ENCODE data around the gene NVL.
"Not testable (repeated sequence)": the region's sequence is repeated elsewhere in the genome, so short reads cannot be mapped to it uniquely, and the experiment has no call there.

Gene NVL

DNA sequence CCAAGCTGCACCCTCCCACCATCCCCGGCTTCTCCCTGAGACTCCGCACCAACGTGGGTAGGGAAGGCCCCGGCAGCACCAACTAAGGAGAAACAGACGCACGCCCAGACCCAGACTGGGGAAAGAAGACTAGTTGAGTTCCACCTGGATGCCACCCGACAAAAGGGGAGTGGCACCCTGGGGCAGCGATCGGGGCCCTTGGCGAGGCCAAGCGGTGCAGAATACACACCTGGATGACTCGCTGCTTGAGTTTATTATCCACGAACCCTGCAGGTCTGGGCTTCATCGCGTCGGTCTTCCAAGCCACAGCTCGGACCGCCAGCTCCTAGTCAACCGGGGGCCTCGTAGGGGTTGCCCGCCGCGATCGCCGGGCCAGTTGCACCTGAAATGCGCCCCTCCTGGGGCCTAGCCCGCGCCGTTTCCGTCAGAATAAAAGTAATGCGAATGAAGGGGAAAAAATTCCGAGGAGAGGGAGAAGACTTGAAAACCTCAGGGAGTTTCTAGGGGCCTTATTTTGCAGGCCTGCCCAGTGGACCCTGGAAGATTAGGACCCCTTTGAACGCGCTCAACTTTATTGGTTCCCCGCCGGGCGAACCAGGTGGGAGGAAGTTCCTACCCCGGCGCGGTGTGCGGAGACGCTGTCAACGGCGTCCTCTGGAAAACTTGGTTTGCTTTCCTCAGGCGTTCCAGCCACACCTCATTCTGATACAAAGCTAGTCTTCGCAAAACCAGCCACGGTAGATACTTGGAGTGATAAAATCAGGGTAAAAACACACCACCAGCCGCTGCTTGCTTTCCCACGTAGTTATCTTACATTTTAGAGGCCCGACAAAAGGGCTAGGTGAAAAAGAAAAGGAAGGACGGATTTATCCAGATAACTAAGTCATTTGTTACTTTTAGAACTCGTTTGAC, at the start of gene NVL:
Gene NVL, minus strand, starts transcription at position 331 of the 912 bp plus-strand sequence. Its CDS starts 45 bp downstream, at position 286.
- DNase-seq: peak; percentile 87

GRCh38 chr1:224378855-224379631, 49.1 kb upstream of the NVL start:
- no peak for DNase-seq

DNA sequence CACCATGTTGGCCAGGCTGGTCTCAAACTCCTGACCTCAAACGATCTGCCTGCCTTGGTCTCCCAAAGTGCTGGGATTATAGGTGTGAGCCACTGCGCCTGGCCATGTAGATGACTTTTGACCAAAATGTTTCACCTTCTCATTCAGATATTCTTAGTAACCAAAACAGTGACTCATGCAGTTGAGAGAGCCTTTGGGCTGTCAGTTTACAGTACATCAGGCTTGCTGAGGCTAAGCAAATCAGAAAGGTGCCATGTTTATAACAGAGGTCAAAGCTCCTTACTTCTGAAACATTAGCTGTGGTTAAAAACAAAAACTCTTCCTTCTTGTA, 47.7 kb upstream of the NVL start:
- peak; percentile 36 for DNase-seq

- DNase-seq: no peak
Observed at GRCh38 chr1:224375059-224375458, 45.1 kb upstream of the NVL start.

DNA sequence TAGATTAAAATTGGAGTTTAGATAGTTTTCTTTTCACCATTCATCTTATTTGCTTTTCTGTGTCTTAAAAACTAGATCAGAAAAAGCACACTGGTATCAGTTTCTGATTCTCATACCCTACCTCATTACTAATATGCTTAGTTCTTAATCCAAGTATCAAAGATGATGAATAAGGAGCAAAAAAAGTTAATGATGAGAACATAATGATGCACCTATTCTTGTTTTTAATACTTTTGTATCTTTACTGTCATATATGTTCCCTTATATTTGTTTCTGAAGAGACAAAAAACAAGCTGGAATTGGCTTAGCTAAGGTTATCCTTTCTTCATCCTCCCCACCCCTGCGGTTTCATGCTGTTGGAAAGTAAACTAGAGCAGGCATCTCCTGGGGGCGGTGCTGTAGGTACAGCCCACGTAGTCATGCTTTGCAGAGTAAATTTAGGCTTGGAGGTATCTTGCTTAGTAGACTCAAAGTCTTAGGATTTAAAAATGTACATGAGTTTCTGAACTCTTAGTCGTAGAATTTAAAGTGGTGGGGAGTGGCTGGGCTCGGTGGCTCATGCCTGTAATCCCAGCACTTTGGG, 43.1 kb upstream of the NVL start:
- no peak for DNase-seq

DNA sequence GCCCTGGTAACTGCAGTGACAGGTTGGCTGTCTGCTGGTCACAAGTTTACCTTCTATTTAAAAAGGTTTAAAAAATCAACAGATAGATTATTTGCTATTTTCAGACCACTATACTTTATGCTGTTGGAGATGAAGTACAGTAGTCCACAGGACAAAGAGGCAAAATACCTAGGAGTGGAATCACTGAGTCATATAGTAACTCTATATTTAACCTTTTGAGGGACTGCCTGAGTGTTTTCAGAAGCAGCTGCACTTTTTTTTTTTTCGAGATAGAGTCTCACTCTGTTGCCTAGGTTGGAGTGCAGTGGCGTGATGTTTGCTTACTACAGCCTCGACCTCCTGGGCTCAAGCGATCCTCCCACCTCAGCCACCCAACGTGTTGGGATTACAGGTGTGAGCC, 38.4 kb upstream of the NVL start:
- no peak for DNase-seq

- DNase-seq: no peak
Observed at GRCh38 chr1:224359207-224359606, 29.2 kb upstream of the NVL start.

GRCh38 chr1:224358237-224358636, 28.3 kb upstream of the NVL start:
- no peak for DNase-seq

DNA sequence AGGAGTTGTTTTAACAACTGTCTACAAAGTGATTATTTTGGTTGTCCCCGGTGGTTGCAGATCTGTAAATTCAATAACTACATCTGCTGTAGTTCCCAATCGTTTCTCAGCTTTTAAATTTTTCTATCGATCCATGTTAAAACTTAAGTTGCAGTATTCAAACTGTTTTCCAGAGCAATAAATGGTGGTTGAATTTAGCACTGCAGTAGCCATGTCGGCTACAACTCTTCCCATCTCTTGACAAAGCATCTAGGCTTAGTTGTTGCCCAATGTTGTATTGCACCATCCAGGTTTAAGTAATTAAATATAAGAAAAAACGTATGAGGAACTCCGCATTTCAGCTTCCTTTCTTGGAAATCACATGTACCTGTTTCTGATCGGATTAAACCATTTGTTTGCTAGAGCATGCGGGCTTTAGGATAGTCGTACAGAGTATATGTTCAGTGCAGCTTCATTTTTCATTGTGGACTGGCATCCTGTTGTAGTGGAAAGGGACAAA, 27.7 kb upstream of the NVL start:
- DNase-seq: peak; percentile 36

DNA sequence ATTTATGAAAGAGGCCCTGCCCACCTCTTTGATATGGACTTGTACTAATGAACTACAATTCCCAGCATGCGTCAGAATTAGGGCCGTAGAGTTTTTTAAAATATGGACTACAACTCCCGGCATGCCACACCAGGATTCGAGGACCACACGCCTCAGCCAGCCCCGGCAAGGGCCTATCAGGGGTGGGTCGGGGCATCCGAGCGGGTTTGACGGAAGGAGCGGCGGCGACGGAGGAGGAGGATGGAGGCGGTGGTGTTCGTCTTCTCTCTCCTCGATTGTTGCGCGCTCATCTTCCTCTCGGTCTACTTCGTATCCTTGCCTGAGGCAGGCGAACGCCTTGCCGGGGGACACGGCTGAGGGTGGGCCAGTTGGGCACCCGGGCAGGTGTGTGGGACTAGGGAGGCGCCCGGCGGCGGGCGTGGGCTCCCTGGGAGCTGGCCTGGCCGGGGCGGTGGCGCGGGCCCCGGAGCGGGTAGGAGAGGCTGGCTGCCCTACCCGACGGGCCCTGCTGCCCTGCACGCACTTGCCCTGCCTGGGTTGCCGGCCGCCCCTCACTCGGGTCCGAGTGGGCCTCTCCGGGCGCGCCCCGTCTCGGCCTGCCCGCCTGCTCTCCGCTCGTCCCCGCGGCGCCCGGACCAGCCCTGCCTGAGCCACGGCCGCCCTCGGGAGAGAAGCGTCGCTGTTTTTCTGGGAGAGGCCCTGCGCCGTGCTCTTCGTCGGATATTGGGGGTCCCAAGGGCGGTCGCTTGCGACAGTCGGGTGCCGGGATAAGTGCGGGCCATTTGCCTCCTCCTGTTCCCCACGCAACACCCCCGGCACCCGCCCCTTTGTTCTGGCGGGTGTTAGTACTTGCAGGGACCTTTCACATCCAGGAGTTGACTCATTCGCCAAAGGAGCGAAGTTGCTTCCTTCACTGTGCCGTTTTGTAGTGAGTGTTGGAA, 27.0 kb upstream of the NVL start, which contains the start of gene CNIH4:
Gene CNIH4, plus strand, starts transcription at position 195 of the 941 bp plus-strand sequence. Its CDS starts 46 bp downstream, at position 241.
- peak; percentile 96 for DNase-seq

GRCh38 chr1:224353975-224354925, 24.3 kb upstream of the NVL start:
- no peak for DNase-seq

DNA sequence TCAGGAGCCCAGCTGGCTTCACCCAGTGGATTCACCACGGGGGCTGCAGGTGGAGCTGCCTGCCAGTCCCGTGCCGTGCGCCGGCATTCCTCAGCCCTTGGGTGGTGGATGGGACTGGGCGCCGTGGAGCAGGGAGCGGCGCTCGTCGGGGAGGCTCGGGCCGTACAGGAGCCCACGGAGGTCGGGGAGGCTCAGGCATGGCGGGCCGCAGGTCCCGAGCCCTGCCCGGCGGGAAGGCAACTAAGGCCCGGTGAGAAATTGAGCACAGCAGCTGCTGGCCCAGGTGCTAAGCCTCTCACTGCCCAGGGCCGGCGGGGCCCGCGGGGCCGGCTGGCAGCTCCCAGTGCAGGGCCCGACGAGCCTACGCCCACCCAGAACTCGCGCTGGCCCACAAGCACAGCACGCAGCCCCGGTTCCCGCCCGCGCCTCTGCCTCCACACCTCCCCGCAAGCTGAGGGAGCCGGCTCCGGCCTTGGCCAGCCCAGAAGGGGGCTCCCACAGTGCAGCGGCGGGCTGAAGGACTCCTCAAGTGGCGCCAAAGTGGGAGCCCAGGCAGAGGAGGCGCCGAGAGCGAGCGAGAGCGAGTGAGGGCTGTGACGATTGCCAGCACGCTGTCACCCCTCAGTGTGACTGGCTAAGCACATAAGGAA, 22.6 kb upstream of the NVL start:
- DNase-seq: not testable (repeated sequence)

GRCh38 chr1:224349716-224350115, 19.7 kb upstream of the NVL start:
- not testable (repeated sequence) for DNase-seq

GRCh38 chr1:224348137-224348536, 18.2 kb upstream of the NVL start:
- no peak for DNase-seq

GRCh38 chr1:224343679-224344078, 13.7 kb upstream of the NVL start:
- no peak for DNase-seq

DNA sequence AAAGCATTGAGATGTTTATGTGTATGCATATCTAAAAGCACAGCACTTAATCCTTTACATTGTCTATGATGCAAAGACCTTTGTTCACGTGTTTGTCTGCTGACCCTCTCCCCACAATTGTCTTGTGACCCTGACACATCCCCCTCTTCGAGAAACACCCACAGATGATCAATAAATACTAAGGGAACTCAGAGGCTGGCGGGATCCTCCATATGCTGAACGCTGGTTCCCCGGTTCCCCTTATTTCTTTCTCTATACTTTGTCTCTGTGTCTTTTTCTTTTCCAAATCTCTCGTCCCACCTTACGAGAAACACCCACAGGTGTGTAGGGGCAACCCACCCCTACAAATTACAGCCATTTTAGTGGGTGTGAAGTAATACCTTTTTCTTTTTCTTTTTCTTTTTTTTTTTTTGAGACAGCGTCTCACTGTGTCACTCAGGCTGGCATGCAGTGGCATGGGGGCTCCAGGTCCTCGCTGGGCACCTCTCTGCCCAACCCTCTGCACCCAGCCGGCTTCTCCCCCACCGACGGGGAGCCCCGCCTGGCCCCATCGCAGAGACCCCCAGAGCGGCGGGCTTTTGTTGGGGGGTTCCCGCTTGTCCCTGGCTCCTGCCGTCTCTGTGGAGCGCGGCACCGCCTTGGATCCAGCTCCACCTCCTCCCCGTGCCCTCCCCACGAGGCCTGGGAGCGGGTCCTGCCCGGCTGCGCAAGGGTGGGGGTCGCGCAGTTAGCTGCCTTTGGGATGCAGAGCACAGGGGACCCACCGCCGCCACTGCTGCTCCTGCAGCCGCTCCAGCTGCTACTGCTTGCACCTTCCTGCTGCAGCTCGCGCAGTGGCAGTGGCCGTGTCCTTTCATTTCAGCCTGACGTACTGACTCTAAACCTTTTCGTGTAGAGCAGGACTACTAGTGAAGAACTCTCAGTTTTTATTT, 10.7 kb upstream of the NVL start:
- not testable (repeated sequence) for DNase-seq

GRCh38 chr1:224339442-224340033, 9.6 kb upstream of the NVL start:
- DNase-seq: no peak

- no peak for DNase-seq
Observed at GRCh38 chr1:224338150-224338838, 8.3 kb upstream of the NVL start.

Data from fibroblast of upper back skin (primary cell).